ENCODE measurements around the gene HMG20B. TPM values are rescaled to one million over a fixed set of nuclear protein-coding genes. Genes with fewer than 3 reads are reported as not detected.

The HMG20B gene
- polyA plus RNA-seq, 1 donor (not counting 4 experiments of a cell fraction or from before 2014, with no cell fraction given), result 27.9 TPM

DNA sequence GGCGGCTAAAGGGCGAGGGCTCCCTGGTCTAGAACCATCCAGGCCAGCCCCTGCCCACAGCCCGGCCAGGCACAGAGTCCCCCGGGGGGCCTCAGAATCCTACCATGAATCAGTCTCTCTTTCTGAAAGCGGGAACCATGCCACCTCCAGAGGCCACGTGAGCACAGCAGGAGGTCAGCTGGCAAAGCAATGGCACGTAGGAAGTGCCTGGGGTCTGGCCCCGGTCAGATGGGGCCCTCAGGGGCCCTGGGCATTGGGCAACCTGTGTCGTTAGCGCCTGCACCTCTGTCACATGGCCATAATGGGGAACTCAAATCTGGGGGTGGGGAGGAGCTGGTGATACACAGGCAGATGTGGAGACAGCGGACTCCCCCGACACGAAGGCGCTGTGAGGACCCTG is 24.1 kb upstream of the HMG20B start:
- Histone ChIP-seq H3K9me3 (ENCODE audit: control insufficient read depth, low read depth, low read length) (no peaks in the 10 kb centered on the region), H3K79me2 (ENCODE audit: control insufficient read depth, insufficient read depth, low read length) (peaks cover 7% of the 10 kb centered on the region), H3K36me3 (ENCODE audit: control insufficient read depth in 2 of 2, extremely low read depth in 1 of 2, insufficient read depth in 2 of 2, low read length in 2 of 2) (peaks cover 9 to 18% of the 10 kb centered on the region in 2 experiments), H3K4me2 (ENCODE audit: control insufficient read depth, extremely low read depth, insufficient read depth, low read depth, low read length) (no peak overlapping the region), H3K4me3 (ENCODE audit: control insufficient read depth in 2 of 3, extremely low read depth in 1 of 3, insufficient read depth in 2 of 3, low read depth in 1 of 3, low read length in 3 of 3) (no peak overlapping the region), H3K27me3 (ENCODE audit: control insufficient read depth, extremely low read depth, insufficient read depth, low read length) (no peaks in the 10 kb centered on the region), H4K20me1 (ENCODE audit: control insufficient read depth, extremely low read depth, insufficient read depth, low read length) (peaks cover 6% of the 10 kb centered on the region), H3K4me1 (ENCODE audit: control insufficient read depth, extremely low read depth, insufficient read depth, low read length) (peaks cover 9% of the 10 kb centered on the region), H2AFZ (ENCODE audit: control insufficient read depth, low read length) (no peak overlapping the region), H3K9ac (ENCODE audit: control insufficient read depth, extremely low read depth, insufficient read depth, low read length) (no peak overlapping the region), H3K27ac (ENCODE audit: control insufficient read depth, insufficient read depth, low read length) (no peak overlapping the region), H3K9me1 (ENCODE audit: control insufficient read depth, extremely low read depth, insufficient read depth, low read length) (no peaks in the 10 kb centered on the region)
- no peak for FAIRE-seq
- DNase-seq (ENCODE audit: low read depth, low spot score), result no peak
- dilution Hi-C loops (cut with MboI; ENCODE audit: extremely low pct_ligation_motif_present, low sequenced_read_pairs), result no loop called here
- TF ChIP-seq EZH2 (IDR thresholded peaks at IDR 0.05; ENCODE audit: low read length), result no peak
- TF ChIP-seq, protein P1, sequence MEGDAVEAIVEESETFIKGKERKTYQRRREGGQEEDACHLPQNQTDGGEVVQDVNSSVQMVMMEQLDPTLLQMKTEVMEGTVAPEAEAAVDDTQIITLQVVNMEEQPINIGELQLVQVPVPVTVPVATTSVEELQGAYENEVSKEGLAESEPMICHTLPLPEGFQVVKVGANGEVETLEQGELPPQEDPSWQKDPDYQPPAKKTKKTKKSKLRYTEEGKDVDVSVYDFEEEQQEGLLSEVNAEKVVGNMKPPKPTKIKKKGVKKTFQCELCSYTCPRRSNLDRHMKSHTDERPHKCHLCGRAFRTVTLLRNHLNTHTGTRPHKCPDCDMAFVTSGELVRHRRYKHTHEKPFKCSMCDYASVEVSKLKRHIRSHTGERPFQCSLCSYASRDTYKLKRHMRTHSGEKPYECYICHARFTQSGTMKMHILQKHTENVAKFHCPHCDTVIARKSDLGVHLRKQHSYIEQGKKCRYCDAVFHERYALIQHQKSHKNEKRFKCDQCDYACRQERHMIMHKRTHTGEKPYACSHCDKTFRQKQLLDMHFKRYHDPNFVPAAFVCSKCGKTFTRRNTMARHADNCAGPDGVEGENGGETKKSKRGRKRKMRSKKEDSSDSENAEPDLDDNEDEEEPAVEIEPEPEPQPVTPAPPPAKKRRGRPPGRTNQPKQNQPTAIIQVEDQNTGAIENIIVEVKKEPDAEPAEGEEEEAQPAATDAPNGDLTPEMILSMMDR (optimal IDR thresholded peaks at IDR 0.05 in 1 of 3, IDR thresholded peaks at IDR 0.05 in 1 of 3, conservative IDR thresholded peaks at IDR 0.05 in 1 of 3; ENCODE audit: extremely low read depth in 1 of 3, insufficient read depth in 2 of 3, low read length in 3 of 3), result no peak

DNA sequence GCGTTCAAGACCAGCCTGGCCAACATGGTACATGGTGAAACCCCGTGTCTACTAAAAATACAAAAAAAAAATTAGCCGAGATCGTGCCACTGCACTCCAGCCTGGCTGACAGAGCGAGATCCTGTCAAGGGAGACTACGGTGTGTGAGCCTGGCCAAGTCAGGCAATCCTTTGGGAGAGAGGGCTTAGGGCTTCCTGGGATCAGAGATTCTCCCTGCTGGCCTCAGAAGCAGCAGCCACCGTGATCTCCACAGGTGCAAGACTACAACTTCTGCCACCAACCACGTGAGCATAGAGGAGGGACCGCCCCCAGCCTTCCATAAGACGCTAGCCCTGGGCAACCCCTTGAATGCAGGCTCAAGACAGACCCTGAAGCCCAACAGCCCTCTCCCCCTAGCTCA is 22.9 kb upstream of the HMG20B start:
- DNase-seq (ENCODE audit: low read depth, low spot score), result no peak
- peaks cover 11% of the 10 kb centered on the region for H4K20me1 ChIP-seq (ENCODE audit: control insufficient read depth, extremely low read depth, insufficient read depth, low read length)
- H3K4me2 ChIP-seq (ENCODE audit: control insufficient read depth, extremely low read depth, insufficient read depth, low read depth, low read length), result no peak overlapping the region
- no peaks in the 10 kb centered on the region for H3K27me3 ChIP-seq (ENCODE audit: control insufficient read depth, extremely low read depth, insufficient read depth, low read length)
- no peak for TF ChIP-seq EZH2 (IDR thresholded peaks at IDR 0.05; ENCODE audit: low read length)
- TF ChIP-seq, protein P1 (optimal IDR thresholded peaks at IDR 0.05 in 1 of 3, IDR thresholded peaks at IDR 0.05 in 1 of 3, conservative IDR thresholded peaks at IDR 0.05 in 1 of 3; ENCODE audit: extremely low read depth in 1 of 3, insufficient read depth in 2 of 3, low read length in 3 of 3), result no peak
- FAIRE-seq, result no peak
- H3K4me1 ChIP-seq (ENCODE audit: control insufficient read depth, extremely low read depth, insufficient read depth, low read length), result peaks cover 8% of the 10 kb centered on the region
- H3K9me3 ChIP-seq (ENCODE audit: control insufficient read depth, low read depth, low read length), result no peaks in the 10 kb centered on the region
- no peak overlapping the region for H3K4me3 ChIP-seq (ENCODE audit: control insufficient read depth in 2 of 3, extremely low read depth in 1 of 3, insufficient read depth in 2 of 3, low read depth in 1 of 3, low read length in 3 of 3)
- peaks cover 15% of the 10 kb centered on the region for H3K79me2 ChIP-seq (ENCODE audit: control insufficient read depth, insufficient read depth, low read length)
- H2AFZ ChIP-seq (ENCODE audit: control insufficient read depth, low read length), result no peak overlapping the region
- dilution Hi-C loops (cut with MboI; ENCODE audit: extremely low pct_ligation_motif_present, low sequenced_read_pairs), result no loop called here
- H3K36me3 ChIP-seq (ENCODE audit: control insufficient read depth in 2 of 2, extremely low read depth in 1 of 2, insufficient read depth in 2 of 2, low read length in 2 of 2), result peaks cover 9 to 17% of the 10 kb centered on the region in 2 experiments
- no peaks in the 10 kb centered on the region for H3K9me1 ChIP-seq (ENCODE audit: control insufficient read depth, extremely low read depth, insufficient read depth, low read length)
- H3K27ac ChIP-seq (ENCODE audit: control insufficient read depth, insufficient read depth, low read length), result no peak overlapping the region
- H3K9ac ChIP-seq (ENCODE audit: control insufficient read depth, extremely low read depth, insufficient read depth, low read length), result no peak overlapping the region

Data from keratinocyte (primary cell).